ENCODE results near the gene TAF4. TPM values are rescaled to one million over a fixed set of nuclear protein-coding genes. Genes with fewer than 3 reads are reported as not detected.

TAF4 gene
- total RNA-seq, 1 donor from 2014 or later = 20.0 TPM

DNA sequence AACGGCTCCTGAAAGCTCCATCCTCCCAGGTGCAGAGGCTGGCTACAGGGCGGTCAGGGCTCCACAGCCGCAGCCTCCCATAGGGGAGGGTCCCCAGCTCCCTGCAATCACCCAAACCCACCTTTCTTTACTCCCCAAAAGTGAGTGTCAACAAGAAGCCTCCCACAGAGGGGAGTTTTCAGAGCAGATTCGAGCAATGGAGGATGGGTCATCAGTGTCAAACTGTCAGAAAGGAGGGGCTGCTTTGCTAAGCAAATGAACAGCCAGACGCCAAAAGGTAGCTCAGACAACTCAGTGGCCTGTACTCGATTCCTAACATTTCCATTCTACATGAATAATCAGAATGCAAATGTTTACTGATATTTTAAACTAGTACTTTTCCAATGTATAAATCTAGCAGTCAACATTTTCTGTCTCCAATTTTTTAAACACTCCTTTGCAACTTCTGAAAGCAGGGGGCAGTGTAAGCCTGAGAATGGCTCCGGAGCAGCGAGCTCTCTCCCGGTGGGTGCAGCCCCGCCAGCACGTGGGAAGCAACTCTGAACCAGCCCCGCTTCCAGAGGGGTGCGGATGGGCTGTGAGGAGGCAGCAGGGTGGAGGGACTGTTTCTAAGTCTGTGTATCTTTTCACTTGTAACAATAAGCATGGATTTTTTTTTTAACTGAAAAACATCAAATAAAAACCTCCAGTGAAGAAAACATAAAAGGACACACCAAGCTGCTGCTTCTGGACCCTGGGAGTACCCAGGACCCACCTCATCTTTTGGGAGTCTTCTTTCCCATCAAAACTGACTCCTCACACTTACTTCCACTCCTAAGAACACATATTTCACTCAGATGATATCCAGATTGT, 54.9 kb downstream of the TAF4 start:
- Mint-ChIP-seq H3K27ac (ENCODE audit: unreplicated experiment) (peak overlapping the region; percentile 19), H3K9me3 (ENCODE audit: unreplicated experiment) (peaks cover 11% of the 10 kb centered on the region)

DNA sequence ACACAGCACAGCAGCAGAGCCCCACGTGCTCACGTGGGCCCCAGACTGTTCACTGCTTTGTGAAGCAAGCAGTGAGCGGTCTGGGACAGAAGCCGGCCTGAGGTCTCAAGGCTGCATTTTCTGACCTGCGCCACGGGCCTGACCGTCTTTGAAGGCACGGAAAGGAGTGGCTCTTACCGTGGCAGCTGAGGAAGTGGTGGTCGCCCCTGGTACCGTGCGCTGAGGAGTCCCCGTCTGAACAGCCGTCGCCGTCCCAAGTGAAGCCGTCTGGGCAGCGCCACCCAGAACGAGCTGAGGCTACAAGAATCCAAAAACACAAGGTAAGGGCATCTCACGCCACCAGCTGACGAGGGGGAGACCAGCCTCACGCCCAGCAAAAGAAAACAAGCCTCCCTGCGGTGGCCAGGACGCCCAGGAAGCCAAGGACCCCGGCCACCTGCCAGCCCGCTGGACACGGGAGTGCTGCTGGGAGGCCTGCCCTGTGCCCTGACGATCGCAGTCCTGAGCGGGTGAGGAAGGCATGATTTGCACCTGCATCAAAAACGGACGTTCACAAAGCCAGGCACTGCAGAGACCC, 55.7 kb downstream of the TAF4 start:
- H3K4me1 Mint-ChIP-seq (ENCODE audit: low read depth, unreplicated experiment) = peaks cover 1% of the 10 kb centered on the region
- no peaks in the 10 kb centered on the region for H3K36me3 Mint-ChIP-seq (ENCODE audit: unreplicated experiment)
- no peak for DNase-seq
- H3K27me3 Mint-ChIP-seq (ENCODE audit: unreplicated experiment) = no peaks in the 10 kb centered on the region
- TF ChIP-seq, protein P1, sequence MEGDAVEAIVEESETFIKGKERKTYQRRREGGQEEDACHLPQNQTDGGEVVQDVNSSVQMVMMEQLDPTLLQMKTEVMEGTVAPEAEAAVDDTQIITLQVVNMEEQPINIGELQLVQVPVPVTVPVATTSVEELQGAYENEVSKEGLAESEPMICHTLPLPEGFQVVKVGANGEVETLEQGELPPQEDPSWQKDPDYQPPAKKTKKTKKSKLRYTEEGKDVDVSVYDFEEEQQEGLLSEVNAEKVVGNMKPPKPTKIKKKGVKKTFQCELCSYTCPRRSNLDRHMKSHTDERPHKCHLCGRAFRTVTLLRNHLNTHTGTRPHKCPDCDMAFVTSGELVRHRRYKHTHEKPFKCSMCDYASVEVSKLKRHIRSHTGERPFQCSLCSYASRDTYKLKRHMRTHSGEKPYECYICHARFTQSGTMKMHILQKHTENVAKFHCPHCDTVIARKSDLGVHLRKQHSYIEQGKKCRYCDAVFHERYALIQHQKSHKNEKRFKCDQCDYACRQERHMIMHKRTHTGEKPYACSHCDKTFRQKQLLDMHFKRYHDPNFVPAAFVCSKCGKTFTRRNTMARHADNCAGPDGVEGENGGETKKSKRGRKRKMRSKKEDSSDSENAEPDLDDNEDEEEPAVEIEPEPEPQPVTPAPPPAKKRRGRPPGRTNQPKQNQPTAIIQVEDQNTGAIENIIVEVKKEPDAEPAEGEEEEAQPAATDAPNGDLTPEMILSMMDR (IDR thresholded peaks at IDR 0.05; ENCODE audit: partially characterized antibody, unreplicated experiment) = no peak
- no peak overlapping the region for H3K4me3 Mint-ChIP-seq (ENCODE audit: unreplicated experiment)
- no peak overlapping the region for H3K27ac Mint-ChIP-seq (ENCODE audit: unreplicated experiment)
- peaks cover 9% of the 10 kb centered on the region for H3K9me3 Mint-ChIP-seq (ENCODE audit: unreplicated experiment)

More for the DNA sequence above, 54.9 kb downstream of the TAF4 start:
- Mint-ChIP-seq H3K36me3 (ENCODE audit: unreplicated experiment) (no peaks in the 10 kb centered on the region), H3K27me3 (ENCODE audit: unreplicated experiment) (no peaks in the 10 kb centered on the region), H3K4me1 (ENCODE audit: low read depth, unreplicated experiment) (peaks cover 1% of the 10 kb centered on the region), H3K4me3 (ENCODE audit: unreplicated experiment) (no peak overlapping the region)
- TF ChIP-seq, protein P1 (IDR thresholded peaks at IDR 0.05; ENCODE audit: partially characterized antibody, unreplicated experiment) = peak; percentile 63
- peak; percentile 75 for DNase-seq

DNA sequence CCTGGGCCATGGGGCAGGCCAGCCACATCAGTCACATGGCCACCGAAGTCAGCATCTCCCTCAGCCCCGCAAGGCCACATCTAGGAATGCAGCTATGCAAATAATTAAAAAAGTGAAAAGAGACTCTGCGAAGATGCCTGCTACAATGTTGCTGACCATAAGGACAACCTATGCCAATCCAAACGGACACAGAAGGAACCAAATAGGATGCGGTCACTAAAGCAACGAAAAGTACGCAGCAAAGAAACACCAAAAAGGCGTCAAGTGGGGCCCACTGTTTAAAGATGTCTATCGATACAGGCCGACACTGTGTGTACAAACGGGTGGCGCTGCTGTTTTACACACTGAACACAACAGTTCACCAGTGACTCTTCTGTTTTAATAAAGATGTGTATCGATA, 56.4 kb downstream of the TAF4 start:
- no peaks in the 10 kb centered on the region for H3K4me1 Mint-ChIP-seq (ENCODE audit: low read depth, unreplicated experiment)
- H3K36me3 Mint-ChIP-seq (ENCODE audit: unreplicated experiment) = no peaks in the 10 kb centered on the region
- no peaks in the 10 kb centered on the region for H3K27me3 Mint-ChIP-seq (ENCODE audit: unreplicated experiment)
- no peak overlapping the region for H3K27ac Mint-ChIP-seq (ENCODE audit: unreplicated experiment)
- peaks cover 9% of the 10 kb centered on the region for H3K9me3 Mint-ChIP-seq (ENCODE audit: unreplicated experiment)
- no peak overlapping the region for H3K4me3 Mint-ChIP-seq (ENCODE audit: unreplicated experiment)
- TF ChIP-seq, protein P1 (IDR thresholded peaks at IDR 0.05; ENCODE audit: partially characterized antibody, unreplicated experiment) = no peak
- no peak for DNase-seq

DNA sequence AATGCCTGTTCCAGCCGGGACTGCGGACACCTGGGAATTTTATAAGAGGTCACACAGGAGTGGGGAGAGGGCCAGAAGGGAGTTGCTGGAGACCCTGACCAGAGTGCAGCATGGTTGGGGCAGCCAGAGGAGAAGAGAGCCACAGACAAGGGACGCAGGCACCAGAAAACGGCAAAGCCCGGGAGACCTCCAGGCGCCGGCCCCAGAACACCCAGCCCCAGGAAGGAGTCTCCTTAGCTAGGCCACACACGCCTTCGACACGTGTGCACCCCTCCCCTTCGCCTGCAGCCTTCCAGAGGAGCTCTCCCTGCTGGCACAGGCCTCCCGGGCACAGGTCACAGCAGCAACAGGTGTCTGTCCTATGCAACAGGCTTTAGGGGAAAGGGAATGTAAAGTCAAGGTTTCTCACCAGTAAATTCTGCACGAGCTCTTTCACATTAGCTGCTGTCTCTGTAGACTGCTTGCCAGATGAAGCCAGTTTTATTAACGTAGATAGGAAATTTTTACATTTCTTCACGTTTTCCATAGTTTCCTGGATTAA, 57.0 kb downstream of the TAF4 start:
- Mint-ChIP-seq H3K27ac (ENCODE audit: unreplicated experiment) (no peak overlapping the region), H3K27me3 (ENCODE audit: unreplicated experiment) (no peaks in the 10 kb centered on the region), H3K4me1 (ENCODE audit: low read depth, unreplicated experiment) (no peaks in the 10 kb centered on the region), H3K4me3 (ENCODE audit: unreplicated experiment) (no peak overlapping the region), H3K9me3 (ENCODE audit: unreplicated experiment) (peaks cover 9% of the 10 kb centered on the region), H3K36me3 (ENCODE audit: unreplicated experiment) (no peaks in the 10 kb centered on the region)
- DNase-seq = no peak
- TF ChIP-seq, protein P1 (IDR thresholded peaks at IDR 0.05; ENCODE audit: partially characterized antibody, unreplicated experiment) = no peak
